ENCODE results near the gene ADARB1.

The ADARB1 gene

DNA sequence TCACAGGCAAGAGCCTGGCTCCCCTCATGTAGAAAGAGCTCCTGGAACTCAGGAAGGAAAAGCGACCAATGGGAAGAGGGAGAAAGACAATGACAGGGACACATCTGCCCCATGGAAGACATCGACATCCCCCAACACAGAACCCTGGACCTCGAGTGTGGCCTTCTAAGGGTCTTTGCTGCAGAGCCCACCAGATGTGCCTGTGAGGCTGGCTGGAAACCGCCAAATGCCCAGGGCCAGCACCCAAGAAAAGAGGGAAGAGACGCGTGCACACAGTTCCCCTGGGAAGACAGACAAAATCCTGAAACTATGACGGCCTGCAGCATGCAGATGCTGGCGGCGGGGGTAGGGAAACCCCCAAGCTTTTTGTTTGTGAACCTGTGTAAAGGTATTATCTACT is 36.4 kb upstream of the ADARB1 start:
- H3K4me1 ChIP-seq (ENCODE audit: control insufficient read depth in 1 of 2, insufficient read depth in 1 of 2, low read depth in 1 of 2, low read length in 1 of 2): peaks cover 16 to 21% of the 10 kb centered on the region in 2 experiments
- H3K27ac ChIP-seq: no peak overlapping the region
- H3K36me3 ChIP-seq: no peaks in the 10 kb centered on the region
- H3K4me3 ChIP-seq (ENCODE audit: low read depth in 1 of 2, low read length in 1 of 2): no peak overlapping the region
- no peaks in the 10 kb centered on the region for H3K9me3 ChIP-seq
- H3K27me3 ChIP-seq: no peaks in the 10 kb centered on the region
- TF ChIP-seq, protein P1, sequence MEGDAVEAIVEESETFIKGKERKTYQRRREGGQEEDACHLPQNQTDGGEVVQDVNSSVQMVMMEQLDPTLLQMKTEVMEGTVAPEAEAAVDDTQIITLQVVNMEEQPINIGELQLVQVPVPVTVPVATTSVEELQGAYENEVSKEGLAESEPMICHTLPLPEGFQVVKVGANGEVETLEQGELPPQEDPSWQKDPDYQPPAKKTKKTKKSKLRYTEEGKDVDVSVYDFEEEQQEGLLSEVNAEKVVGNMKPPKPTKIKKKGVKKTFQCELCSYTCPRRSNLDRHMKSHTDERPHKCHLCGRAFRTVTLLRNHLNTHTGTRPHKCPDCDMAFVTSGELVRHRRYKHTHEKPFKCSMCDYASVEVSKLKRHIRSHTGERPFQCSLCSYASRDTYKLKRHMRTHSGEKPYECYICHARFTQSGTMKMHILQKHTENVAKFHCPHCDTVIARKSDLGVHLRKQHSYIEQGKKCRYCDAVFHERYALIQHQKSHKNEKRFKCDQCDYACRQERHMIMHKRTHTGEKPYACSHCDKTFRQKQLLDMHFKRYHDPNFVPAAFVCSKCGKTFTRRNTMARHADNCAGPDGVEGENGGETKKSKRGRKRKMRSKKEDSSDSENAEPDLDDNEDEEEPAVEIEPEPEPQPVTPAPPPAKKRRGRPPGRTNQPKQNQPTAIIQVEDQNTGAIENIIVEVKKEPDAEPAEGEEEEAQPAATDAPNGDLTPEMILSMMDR (IDR thresholded peaks at IDR 0.05): no peak

DNA sequence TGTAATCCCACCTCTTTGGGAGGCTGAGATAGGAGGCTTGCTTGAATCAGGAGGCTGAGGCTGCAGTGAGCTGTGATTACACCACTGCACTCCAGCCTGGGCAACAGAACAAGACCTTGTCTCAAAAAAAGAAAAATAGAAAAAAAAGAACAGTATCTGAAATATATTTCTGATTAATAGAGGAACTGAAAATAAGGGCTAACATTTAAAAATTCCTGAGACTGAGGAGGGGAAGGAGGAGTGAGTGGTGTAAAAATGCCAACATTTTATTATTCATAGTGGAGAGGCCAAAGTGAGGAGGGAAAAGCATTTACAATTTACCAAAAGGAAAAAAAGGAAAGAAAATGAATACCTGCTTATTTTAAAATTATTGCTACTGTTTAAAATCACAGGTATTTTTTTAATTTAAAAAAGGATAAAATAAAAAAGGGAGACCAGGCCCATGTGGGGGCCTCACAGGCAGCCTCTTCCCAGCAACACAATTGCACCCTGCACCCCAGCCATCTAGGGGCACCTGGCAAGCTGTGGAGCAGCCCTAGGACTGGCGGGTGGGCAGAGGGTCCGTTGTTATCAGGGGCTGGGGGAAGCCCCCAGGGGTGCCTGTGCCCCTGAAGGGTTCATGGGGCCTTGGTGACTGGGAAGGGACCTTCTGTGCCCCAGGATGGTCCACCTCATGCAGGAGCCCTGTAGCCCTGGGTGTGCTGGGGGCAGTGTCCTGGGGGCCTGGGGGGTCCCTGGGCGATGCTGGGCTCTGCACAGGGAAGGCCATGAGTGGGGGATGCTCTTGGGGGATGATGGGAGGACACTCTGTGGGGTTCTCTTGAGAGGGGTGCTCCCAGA is 34.8 kb upstream of the ADARB1 start:
- no peaks in the 10 kb centered on the region for H3K27me3 ChIP-seq
- no peak overlapping the region for H3K27ac ChIP-seq
- no peaks in the 10 kb centered on the region for H3K36me3 ChIP-seq
- no peak overlapping the region for H3K4me3 ChIP-seq (ENCODE audit: low read depth in 1 of 2, low read length in 1 of 2)
- TF ChIP-seq, protein P1 (IDR thresholded peaks at IDR 0.05): no peak
- peaks cover 16% of the 10 kb centered on the region in 2 experiments for H3K4me1 ChIP-seq (ENCODE audit: control insufficient read depth in 1 of 2, insufficient read depth in 1 of 2, low read depth in 1 of 2, low read length in 1 of 2)
- no peaks in the 10 kb centered on the region for H3K9me3 ChIP-seq

DNA sequence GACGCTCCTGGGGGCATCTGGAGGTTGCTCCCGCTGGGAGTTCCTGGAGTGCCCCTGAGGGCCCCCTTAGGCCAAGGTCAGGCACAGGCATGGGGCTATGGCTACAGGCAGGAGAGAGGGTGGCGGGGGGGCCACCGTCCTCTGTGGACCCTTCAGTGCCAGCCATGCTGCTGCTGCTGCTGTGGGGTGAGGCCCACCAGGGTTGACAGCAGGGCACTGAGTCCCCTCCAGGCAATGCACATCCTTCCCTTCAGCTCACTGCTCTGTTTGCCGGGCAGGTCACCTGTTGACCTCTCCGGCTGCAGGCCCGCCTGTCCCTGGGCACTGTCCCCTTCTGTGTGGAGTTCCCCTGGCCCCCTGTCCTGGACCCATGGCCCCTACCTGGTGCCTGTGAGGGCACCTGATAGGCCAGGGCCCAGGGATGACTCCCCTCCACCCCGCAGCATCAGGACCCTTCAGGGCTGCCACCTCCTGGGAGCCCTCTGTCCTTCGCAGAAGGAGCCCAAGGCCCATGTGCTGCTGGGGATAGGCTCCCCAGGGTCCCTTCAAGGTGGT is 34.1 kb upstream of the ADARB1 start:
- H3K4me3 ChIP-seq (ENCODE audit: low read depth in 1 of 2, low read length in 1 of 2): no peak overlapping the region
- no peak overlapping the region for H3K27ac ChIP-seq
- TF ChIP-seq, protein P1 (IDR thresholded peaks at IDR 0.05): no peak
- H3K4me1 ChIP-seq (ENCODE audit: control insufficient read depth in 1 of 2, insufficient read depth in 1 of 2, low read depth in 1 of 2, low read length in 1 of 2): peaks cover 16% of the 10 kb centered on the region in 2 experiments
- no peaks in the 10 kb centered on the region for H3K36me3 ChIP-seq
- no peaks in the 10 kb centered on the region for H3K27me3 ChIP-seq
- H3K9me3 ChIP-seq: no peaks in the 10 kb centered on the region

DNA sequence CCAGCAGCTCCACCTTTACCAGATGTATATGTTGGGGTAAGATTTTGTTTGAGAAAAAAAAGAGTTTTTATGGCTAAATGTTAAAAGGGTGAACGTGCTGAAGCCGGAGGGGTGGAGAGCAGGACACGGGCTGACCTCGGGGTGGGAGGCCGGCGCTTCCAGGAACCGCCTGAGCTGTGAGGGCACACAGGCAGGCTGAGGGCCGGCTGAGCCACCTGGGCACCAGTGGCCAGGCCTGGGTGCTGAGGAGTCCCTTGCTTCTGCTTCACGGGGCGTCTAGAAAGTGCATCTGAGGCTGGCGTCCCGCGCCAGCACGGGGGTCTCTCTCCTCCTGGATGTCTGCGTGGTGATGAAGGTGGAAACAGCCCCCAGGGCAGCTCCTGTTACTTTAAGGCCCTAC is 33.6 kb upstream of the ADARB1 start:
- H3K4me1 ChIP-seq (ENCODE audit: control insufficient read depth in 1 of 2, insufficient read depth in 1 of 2, low read depth in 1 of 2, low read length in 1 of 2): peaks cover 16% of the 10 kb centered on the region in 2 experiments
- no peaks in the 10 kb centered on the region for H3K9me3 ChIP-seq
- H3K4me3 ChIP-seq (ENCODE audit: low read depth in 1 of 2, low read length in 1 of 2): no peak overlapping the region
- no peaks in the 10 kb centered on the region for H3K36me3 ChIP-seq
- peak overlapping the region; percentile 31 for H3K27ac ChIP-seq
- TF ChIP-seq, protein P1 (IDR thresholded peaks at IDR 0.05): no peak
- no peaks in the 10 kb centered on the region for H3K27me3 ChIP-seq

DNA sequence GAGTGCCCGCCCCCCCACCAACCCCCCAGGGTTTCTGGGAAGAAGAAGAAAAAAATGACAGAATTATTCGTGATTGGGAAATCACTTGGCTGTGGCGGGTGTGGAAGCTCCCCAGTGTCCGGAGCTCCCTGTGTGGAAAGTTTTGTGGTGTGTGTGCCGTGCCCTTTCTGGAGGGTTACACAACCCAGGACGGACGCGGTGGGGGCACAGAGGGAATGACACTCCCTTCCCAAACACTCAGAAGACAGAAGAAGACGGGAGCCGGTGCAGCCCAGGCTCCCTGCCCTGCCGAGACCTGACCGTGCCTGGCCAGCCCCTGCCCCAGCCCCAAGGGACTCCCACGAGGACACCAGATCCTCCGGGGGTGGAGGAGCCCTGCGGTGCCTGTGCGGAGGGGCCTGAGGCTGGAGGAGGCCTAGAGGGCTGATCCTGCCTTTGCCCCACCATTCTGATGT is 33.0 kb upstream of the ADARB1 start:
- peak overlapping the region; percentile 2 to 27 for H3K4me3 ChIP-seq (ENCODE audit: low read depth in 1 of 2, low read length in 1 of 2)

More for the DNA sequence above, 33.0 kb upstream of the ADARB1 start:
- H3K4me1 ChIP-seq (ENCODE audit: control insufficient read depth in 1 of 2, insufficient read depth in 1 of 2, low read depth in 1 of 2, low read length in 1 of 2): peaks cover 16% of the 10 kb centered on the region in 2 experiments
- H3K27me3 ChIP-seq: no peaks in the 10 kb centered on the region
- H3K9me3 ChIP-seq: no peaks in the 10 kb centered on the region
- peak overlapping the region; percentile 31 for H3K27ac ChIP-seq
- TF ChIP-seq, protein P1 (IDR thresholded peaks at IDR 0.05): no peak
- no peaks in the 10 kb centered on the region for H3K36me3 ChIP-seq
